Epithelial cell of alveolus of lung (primary cell): ENCODE data around the gene UGT2B11. TPM values are rescaled to one million over a fixed set of nuclear protein-coding genes. Genes with fewer than 3 reads are reported as not detected.

ENCODE experiments used
- total RNA-seq: library from RNA; depleted of rRNA; stranded (reverse); fragments of >200 nt; gene quantifications from 2 replicates; pipeline ENCODE4 v1.2.1, GENCODE V29; 2015

UGT2B11 gene
- not detected in 2 replicates for total RNA-seq

DNA sequence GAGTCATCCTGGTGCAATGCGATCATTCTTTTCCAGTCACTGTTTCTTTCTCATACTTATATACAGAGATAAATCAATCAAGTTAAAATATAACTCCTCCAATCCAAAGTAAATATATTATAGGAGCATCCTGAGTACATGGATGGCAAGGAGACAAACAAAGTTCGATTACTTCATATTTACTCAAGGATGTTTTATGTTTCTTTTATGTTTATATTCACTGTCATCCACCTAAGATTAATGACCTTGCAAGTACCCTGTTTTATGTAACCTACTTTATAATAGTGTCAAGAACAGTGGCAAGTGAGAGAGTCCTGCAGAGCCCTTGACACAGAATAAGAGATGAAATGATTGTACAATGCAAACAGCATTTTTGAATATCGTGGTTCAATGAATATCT lies at the start of gene UGT2B11:
TSS of gene UGT2B11 (minus strand) at position 33 of the 400 bp plus-strand sequence. CDS start at position 7, 26 bp downstream.

Other genes starting within 250 kb of the UGT2B11 start
- gene UGT2B7, start 118.3 kb downstream of the UGT2B11 start, total RNA-seq: 0.65 TPM in 1 of 2 replicates, not detected in the other
- not detected in 2 replicates for gene UGT2B28, start 65.7 kb upstream of the UGT2B11 start, total RNA-seq